Measurements from ENCODE around the gene HNMT. TPM values are rescaled to one million over a fixed set of nuclear protein-coding genes. Genes with fewer than 3 reads are reported as not detected.

Gene HNMT
- total RNA-seq, 1 experiment from 2014 or later: 4.1 TPM

GRCh38 chr2:137930146-137930545 lies 34.1 kb upstream of the HNMT start:
- no peak for DNase-seq (ENCODE audit: low read depth, low spot score)
- H3K4me1 ChIP-seq (ENCODE audit: control insufficient read depth, insufficient read depth, low read length): no peaks in the 10 kb centered on the region; the same call in 1 of the 2 replicates
- no peaks in the 10 kb centered on the region for H3K36me3 ChIP-seq (ENCODE audit: control insufficient read depth, insufficient read depth, low read length)
- ATAC-seq: no peak
- H3K27ac ChIP-seq (ENCODE audit: low read length): no peak overlapping the region
- no peak overlapping the region for H3K4me3 ChIP-seq (ENCODE audit: low read depth in 2 of 2, low read length in 2 of 2)
- no peaks in the 10 kb centered on the region for H3K27me3 ChIP-seq (ENCODE audit: control insufficient read depth, insufficient read depth, low read length)
- intact Hi-C loops (cut with micrococcal nuclease; ENCODE audit: unreplicated experiment): no loop called here
- TF ChIP-seq TCF7L2 (IDR thresholded peaks at IDR 0.05; ENCODE audit: low read depth, low read length) (no peak), CTCF (IDR thresholded peaks at IDR 0.05) (no peak), POLR2AphosphoS5 (IDR thresholded peaks at IDR 0.05; ENCODE audit: low read depth, low read length) (no peak), REST (IDR thresholded peaks at IDR 0.05; ENCODE audit: insufficient read depth in 1 of 2, low read depth in 2 of 2, low read length in 1 of 2) (no peak), SIN3A (IDR thresholded peaks at IDR 0.05; ENCODE audit: borderline replicate concordance, insufficient read depth, low read depth, low read length) (no peak)
- CTCF ChIA-PET: no interaction called here
- no peaks in the 10 kb centered on the region for H3K9me3 ChIP-seq (ENCODE audit: control insufficient read depth, insufficient read depth, low read depth, low read length)
- no TSS peak for BruUV-seq (replicated peaks)
- in situ Hi-C loops (cut with HindIII; ENCODE audit: low pct_unique_long_range_greater_than_20kb, low sequenced_read_pairs): no loop called here
- POLR2A ChIA-PET: no interaction called here

- DNase-seq (ENCODE audit: low read depth, low spot score) (no peak), ATAC-seq (no peak)
- no peaks in the 10 kb centered on the region for H3K9me3 ChIP-seq (ENCODE audit: control insufficient read depth, insufficient read depth, low read depth, low read length)
- no peaks in the 10 kb centered on the region for H3K36me3 ChIP-seq (ENCODE audit: control insufficient read depth, insufficient read depth, low read length)
- H3K4me1 ChIP-seq (ENCODE audit: control insufficient read depth, insufficient read depth, low read length): no peaks in the 10 kb centered on the region
- H3K27me3 ChIP-seq (ENCODE audit: control insufficient read depth, insufficient read depth, low read length): no peaks in the 10 kb centered on the region
- intact Hi-C loops (cut with micrococcal nuclease; ENCODE audit: unreplicated experiment): no loop called here
- H3K4me3 ChIP-seq (ENCODE audit: low read depth in 2 of 2, low read length in 2 of 2): no peak overlapping the region
- POLR2A ChIA-PET: no interaction called here
- in situ Hi-C loops (cut with HindIII; ENCODE audit: low pct_unique_long_range_greater_than_20kb, low sequenced_read_pairs): no loop called here
- CTCF ChIA-PET: no interaction called here
- no TSS peak for BruUV-seq (replicated peaks)
- no peak overlapping the region for H3K27ac ChIP-seq (ENCODE audit: low read length)
- TF ChIP-seq SIN3A (IDR thresholded peaks at IDR 0.05; ENCODE audit: borderline replicate concordance, insufficient read depth, low read depth, low read length) (no peak), REST (IDR thresholded peaks at IDR 0.05; ENCODE audit: insufficient read depth in 1 of 2, low read depth in 2 of 2, low read length in 1 of 2) (no peak), TCF7L2 (IDR thresholded peaks at IDR 0.05; ENCODE audit: low read depth, low read length) (no peak), POLR2AphosphoS5 (IDR thresholded peaks at IDR 0.05; ENCODE audit: low read depth, low read length) (no peak), CTCF (IDR thresholded peaks at IDR 0.05) (no peak)
These were observed 28.7 kb upstream of the HNMT start for GRCh38 chr2:137935591-137935990.
